Adipose tissue (tissue), 3 donors: Measurements from ENCODE around the gene HES2. TPM values are rescaled to one million over a fixed set of nuclear protein-coding genes. Genes with fewer than 3 reads are reported as not detected.
"Not testable (repeated sequence)": the region's sequence is repeated elsewhere in the genome, so short reads cannot be mapped to it uniquely, and the experiment has no call there.

Experiments
- H3K27ac ChIP-seq: one replicate; pipeline ENCODE4 v1.5.1; 2013; ENCODE audit warnings: low read depth, low read length
- whole genome bisulfite sequencing, 3 donors: extraction: QIAGEN DNeasy Blood & Tissue Kit; methylation state at CpG; one replicate each; pipeline ENCODE4 v1.1.7; 2013; 5-methylcytosine and 5-hydroxymethylcytosine counted together
- polyA plus RNA-seq, 3 donors: library from polyadenylated mRNA; stranded (reverse); fragments of 200-250 nt; gene quantifications; one replicate each; pipeline ENCODE4 v1.2.3, GENCODE V29; 2013
- donor health status: healthy with polysubstance abuse.
- donor health status: Bipolar disorder and iron deficiency.
- donor health status: healthy.

The HES2 gene
- polyA plus RNA-seq, 3 donors, result 0.01 to 0.18 TPM; not detected in 1

DNA sequence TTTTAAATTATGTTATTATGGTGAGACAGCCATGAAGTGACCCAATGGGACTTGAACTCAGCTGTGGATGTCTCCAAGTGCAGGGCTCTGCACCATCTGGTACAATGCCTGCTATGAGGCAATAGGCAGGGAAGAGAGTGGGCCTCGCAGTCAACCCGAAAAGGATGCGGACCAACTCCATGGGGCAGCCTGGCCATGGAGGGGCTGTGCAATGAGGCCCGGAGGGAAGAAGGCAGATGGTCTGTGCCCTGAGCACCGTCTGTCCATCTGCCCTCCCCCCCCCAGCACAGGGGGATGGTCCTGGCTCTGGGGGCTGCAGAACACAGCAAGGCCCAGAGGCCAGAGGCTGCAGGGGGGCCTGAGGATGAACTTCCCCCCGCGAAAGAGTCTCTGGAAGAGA is 21.9 kb upstream of the HES2 start:
- WGBS, 3 donors, result 75 to 77% (median 76%) methylated on average over 7 of the region's 7 CpGs
- H3K27ac ChIP-seq, result no peak overlapping the region

DNA sequence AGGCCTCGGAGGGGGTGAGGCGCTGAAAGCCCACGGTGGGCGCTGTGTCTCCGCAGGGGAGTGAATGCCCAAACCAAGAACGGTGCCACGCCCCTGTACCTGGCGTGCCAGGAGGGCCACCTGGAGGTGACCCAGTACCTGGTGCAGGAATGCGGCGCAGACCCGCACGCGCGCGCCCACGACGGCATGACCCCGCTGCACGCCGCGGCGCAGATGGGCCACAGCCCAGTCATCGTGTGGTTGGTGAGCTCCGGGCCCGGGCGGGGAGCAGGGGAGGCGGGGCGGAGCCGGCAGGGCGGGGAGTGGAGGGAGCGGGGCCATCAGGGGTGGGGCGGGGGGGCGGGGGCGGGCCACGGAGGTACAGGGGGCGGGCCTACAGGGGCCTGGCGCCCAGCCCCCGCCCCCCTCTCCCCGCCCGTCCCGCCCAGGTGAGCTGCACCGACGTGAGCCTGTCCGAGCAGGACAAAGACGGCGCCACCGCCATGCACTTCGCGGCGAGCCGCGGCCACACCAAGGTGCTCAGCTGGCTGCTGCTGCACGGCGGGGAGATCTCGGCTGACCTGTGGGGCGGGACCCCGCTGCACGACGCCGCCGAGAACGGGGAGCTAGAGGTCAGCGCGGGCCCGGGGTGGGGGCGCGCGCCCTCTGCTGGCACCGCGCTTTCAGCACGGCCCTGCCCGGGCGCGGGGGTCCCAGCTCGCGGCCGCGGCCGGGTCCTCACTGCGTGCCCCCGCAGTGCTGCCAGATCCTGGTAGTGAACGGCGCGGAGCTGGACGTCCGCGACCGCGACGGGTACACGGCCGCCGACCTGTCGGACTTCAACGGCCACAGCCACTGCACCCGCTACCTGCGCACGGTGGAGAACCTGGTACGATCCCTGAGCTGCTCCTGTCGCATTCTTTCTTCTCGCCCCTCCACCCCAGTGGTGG is 20.7 kb upstream of the HES2 start:
- H3K27ac ChIP-seq, result no peak overlapping the region
- whole genome bisulfite sequencing, 3 donors, result 7 to 9% (median 7%) methylated on average over 54 to 97 of the region's 101 CpGs

DNA sequence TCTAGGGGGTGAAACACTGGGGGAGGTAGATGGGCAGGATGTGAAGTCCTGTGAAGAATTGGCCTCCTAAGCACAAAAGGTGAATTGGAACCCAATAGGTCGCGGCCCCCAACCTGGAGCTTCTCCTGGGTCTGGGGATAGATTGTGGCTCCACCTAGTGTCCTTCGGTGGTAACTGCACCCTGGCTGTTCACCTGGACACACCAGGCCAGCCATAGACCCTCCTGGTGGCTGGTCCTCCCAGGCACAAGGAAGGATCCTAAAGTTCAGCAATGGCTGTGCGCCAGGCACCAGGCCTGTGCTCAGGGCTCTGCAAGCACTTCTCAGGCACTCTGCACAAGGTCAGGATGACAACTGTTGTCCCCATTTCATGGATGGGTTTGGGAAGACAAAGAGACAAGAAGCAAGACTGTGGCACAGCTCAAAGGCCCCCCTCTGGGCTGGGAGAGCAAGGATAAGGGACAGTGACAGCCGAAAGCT is 18.4 kb upstream of the HES2 start:
- WGBS, 3 donors, result 5 to 10% (median 10%) methylated on average over 5 of the region's 5 CpGs

DNA sequence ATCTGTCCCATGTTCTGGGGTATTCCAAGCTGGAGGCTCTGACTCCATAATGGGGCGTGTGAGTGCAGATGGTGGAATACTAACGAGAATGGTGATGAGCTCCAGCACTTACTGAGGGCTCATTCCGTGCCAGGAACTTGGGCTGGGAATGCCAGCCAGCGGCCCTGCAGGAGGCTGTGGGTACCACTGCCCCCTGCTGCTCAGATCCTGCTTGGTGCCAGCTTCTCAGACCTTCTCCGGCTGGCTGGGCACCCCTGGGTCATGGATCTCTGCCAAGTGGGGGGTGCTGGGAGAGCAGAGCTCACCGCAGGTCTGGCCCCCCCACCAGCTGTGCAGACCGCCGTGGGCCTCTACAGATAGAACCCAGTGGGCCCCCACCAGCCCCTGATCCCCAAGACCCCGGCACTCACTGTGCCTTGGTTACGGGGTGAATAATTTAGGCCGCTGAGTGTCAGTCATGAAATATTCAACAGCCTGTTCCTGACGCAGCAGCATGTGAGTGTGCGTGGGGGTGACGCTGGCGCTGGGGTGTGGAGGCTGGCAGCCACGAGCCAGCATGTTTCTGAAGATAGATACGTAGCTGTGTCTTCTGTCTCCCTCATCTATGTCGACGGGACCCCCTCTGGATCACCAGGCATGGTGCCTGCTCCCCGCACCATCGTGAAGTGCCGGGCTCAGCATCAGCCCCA is 17.4 kb upstream of the HES2 start:
- not testable (repeated sequence) for H3K27ac ChIP-seq
- 52 to 56% (median 52%) methylated on average over 22 of the region's 22 CpGs for WGBS, 3 donors

More for the DNA sequence above, 18.4 kb upstream of the HES2 start:
- no peak overlapping the region for H3K27ac ChIP-seq

DNA sequence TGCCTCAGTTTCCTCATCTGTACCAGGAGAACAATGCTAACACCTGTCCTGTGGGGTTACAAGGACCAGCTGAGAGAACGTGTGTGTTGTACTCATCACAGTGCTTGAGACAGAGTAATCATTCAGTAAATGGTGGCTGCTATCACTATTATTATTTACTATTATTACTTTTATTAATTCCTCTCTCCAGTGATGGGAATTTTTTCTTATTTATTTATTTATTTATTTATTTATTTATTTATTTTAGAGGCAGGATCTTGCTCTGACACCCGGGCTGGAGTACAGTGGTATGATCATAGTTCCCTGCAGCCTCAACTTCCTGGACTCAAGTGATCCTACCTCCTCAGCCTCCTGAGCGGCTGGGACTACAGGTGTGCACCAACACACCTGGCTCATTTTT is 16.6 kb upstream of the HES2 start:
- H3K27ac ChIP-seq, result not testable (repeated sequence)
- 75 to 83% (median 82%) methylated on average over 3 of the region's 3 CpGs for WGBS, 3 donors

DNA sequence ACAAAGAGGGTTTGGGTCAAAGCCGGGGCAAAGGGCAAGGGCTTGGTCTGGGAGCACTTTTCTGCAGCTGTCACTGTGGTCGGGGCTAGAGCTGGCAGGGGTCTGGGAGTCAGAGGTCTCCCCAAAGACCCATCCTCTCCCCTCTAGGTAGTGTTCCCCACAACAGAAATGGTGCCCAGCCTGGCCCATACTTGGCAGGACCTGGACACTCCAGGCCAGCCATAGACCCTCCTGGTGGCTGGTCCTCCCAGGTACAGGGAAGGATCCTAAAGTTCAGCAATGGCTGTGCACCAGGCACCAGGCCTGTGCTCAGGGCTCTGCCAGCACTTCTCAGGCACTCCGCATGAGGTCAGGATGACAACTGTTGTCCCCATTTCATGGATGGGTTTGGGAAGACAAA is 15.8 kb upstream of the HES2 start:
- WGBS, 3 donors, result 66 to 84% (median 79%) methylated on average over 3 of the region's 3 CpGs

DNA sequence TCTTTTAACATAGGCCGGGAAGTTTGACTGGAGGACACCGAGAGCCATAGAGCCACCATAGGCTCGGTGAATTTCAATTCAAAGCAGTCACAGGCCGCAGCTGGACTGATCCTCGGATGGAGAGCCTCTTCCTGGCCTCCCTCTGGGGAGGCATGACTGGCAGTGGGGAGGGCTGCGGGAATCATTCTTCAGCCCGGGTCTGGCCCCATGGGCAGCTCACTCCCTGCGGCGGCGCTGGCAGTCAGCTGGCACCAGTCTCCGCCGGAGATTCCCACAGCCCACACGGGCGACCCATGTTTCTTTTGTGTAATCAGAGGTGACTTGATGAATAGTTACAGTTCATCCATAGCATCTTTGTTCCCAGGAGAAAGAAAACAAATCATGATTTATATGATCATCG is 15.4 kb upstream of the HES2 start:
- H3K27ac ChIP-seq, result no peak overlapping the region
- 78 to 87% (median 81%) methylated on average over 15 of the region's 15 CpGs for WGBS, 3 donors

More for the DNA sequence above, 15.8 kb upstream of the HES2 start:
- H3K27ac ChIP-seq, result no peak overlapping the region

DNA sequence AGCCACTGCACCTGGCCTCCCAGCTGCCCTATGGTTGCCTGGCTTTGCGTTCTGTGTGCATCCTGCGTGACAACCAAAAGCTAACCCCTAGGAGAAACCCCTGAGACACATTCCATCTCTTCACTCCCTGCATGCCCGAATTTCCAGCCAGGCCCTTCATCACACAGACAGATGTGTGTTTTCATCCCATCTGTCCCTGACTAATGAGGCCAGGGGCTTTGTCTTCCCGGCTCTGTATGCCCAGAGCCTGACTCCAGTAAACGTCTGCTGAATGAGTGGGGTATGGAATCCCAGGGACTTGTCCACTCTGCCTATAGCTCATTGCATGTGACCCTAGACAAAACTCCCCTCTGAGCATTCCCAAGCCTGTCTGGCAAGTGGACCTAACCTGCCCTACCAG is 14.5 kb upstream of the HES2 start:
- no peak overlapping the region for H3K27ac ChIP-seq
- WGBS, 3 donors, result 76 to 87% (median 83%) methylated on average over 5 of the region's 5 CpGs

DNA sequence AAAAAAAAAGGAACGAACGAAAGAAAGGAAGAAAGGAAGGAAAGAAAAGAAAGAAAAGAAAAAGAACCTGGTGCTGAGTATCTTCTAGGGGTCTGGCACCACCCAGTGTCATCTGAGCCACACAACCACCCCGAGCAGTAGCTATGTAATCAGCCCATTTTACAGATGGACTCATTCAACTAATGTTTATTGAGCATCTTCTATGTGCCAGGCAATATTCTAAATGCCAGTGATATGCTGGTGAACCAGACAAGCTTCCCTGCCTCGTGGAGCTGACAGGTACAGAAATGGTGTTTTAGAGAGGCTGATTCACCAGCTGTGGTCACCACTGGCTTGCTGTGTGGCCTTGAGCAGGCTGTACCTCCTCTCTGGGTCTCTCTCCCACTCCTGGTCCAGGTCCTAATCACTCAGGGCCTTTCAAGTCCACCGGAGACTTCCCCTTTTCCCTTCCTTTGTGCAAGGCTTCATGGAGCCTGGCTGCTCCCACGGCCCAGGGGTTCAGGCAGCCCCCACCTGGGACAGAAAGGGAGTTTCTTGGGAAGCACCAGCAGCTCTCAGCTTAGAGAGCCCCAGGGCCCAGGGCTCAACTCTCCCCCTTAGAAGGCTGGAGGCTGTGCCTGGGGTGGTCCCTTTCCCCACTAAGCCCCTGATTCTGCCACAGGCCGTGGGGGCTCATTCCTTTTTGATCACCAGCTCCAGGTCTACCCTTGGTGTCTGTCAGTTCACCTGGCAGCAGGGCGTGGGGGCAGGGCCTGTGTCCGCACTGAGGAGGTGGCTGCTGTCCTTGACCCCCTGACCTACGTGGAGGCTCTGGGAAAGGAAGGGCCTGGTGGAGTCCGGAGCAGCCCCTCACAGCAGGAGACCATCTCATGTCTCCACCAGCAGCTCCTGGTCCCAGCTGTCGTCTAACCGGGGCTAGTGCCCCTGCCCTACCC is 12.2 kb upstream of the HES2 start:
- WGBS, 3 donors, result 68 to 75% (median 74%) methylated on average over 11 to 12 of the region's 13 CpGs
- not testable (repeated sequence) for H3K27ac ChIP-seq

DNA sequence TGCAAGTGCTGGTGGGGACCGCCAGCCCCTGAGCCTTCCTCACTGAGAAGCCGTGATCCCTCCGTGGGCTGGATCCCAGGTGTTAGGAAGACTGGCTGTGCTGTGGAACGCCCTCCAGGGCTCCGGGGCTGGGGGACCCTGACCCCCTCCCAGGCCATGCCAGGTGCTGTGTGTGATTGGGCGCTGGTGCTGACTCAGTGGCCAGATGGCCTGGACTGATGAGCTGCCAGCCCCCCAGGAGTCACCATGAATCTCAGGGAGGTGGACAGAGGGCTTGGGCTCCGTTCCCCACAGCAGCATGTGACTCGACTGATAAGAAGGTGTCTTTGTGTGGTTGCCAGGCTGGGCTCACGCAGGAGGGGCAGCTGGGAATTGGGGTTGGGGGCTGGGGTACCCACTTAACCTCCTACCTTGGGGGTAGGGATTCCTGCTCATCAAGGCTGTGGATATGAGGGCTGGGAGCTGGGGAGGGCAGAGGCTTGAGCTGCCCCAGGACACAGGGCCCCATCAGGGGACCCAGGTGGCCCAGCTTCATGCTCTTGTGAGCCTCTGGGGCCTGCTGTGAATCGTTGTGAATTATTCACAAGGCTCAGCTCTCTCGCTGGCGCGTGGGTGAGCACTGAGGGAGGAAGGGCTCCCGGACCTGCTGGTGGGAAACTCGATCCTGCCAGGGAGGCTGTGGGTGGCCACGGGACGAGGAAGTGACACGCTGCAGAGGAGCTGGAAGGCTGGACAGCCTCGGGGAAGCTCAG is 10.1 kb upstream of the HES2 start:
- H3K27ac ChIP-seq, result not testable (repeated sequence)

DNA sequence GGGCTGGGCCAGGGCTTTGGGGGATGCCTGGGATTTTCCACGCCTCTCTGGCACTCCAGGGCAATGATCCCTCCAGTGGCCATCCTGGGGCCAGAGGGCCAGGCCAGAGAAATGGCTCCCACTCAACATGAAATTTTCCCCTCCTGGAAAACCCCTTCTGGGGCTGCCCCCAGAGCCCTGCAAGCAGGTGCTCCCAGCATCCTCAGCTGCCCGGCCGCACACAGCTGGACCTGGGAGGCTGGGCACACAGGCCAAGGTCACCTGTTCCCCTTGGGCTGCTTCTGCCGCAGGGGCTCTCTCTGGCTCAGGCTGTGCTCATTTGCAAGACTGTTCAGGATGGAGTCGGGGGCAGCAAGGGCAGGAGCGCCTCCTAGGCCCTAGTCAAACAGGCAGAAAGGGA is 8.7 kb upstream of the HES2 start:
- WGBS, 3 donors, result 59 to 81% (median 70%) methylated on average over 3 to 6 of the region's 6 CpGs
- H3K27ac ChIP-seq, result not testable (repeated sequence)

More for the DNA sequence above, 10.1 kb upstream of the HES2 start:
- WGBS, 3 donors, result 37 to 39% (median 37%) methylated on average over 19 of the region's 19 CpGs

DNA sequence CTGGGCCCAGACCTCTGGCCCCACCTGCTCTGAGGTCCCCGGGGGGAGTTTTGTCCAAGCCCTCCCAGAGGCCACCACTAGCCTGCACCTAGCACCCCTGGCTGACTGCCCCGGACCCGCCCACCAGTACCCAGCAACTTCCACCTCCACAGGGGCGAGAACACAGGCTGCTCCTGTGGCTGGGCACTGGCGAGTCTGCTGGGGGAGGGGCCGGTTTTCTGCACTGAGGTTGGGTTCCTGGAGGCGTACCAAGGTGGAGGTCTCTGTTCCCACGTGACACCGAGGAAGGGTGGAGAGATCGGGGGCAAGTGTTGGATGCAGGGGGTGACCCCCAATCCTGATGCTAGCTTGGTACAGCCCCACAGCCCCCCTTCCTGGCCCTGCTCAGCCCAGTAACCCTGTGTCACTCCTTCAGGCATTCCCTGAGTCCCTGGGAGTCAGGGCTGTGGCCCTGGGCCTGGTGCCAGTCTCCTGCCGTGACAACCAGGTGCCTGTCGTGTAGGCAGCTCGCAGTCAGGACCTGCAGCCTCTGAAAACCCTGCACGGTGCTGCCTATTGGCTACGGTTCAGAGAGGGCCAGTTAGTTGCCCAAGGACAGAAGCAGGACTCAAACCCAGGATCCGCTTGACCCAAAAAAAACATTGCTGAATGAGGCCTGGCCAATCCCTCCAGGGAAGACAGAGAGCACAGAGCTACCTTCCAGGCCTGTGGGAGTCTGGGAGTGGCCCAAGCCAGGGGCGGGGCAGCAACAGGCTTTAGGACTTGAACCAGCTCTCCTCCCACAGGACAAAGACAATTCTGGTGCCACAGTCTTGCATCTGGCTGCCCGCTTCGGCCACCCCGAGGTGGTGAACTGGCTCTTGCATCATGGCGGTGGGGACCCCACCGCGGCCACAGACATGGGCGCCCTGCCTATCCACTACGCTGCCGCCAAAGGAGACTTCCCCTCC is 8.0 kb upstream of the HES2 start:
- no peak overlapping the region for H3K27ac ChIP-seq
- 63 to 85% (median 77%) methylated on average over 26 of the region's 26 CpGs for WGBS, 3 donors

DNA sequence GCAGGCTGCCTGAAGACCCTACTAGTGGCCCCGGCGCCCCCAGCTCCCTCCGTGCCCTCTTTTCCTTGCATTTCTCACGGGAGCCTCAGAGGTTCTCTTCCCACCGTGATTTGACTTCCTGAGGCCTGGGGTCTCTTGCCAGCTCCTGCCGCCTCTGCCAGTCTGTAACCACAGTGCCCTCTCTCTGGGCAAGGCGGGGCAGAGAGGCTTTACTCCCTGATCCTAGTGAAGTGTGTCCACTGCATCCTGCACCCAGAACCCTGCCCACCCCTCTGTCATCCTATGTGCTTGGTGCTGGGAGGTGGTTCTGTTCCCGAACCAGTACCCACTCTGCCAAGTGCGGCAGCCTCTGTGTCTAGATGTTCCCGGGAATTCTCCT is 7.2 kb upstream of the HES2 start:
- H3K27ac ChIP-seq, result no peak overlapping the region
- 75 to 94% (median 84%) methylated on average over 9 to 10 of the region's 10 CpGs for WGBS, 3 donors

DNA sequence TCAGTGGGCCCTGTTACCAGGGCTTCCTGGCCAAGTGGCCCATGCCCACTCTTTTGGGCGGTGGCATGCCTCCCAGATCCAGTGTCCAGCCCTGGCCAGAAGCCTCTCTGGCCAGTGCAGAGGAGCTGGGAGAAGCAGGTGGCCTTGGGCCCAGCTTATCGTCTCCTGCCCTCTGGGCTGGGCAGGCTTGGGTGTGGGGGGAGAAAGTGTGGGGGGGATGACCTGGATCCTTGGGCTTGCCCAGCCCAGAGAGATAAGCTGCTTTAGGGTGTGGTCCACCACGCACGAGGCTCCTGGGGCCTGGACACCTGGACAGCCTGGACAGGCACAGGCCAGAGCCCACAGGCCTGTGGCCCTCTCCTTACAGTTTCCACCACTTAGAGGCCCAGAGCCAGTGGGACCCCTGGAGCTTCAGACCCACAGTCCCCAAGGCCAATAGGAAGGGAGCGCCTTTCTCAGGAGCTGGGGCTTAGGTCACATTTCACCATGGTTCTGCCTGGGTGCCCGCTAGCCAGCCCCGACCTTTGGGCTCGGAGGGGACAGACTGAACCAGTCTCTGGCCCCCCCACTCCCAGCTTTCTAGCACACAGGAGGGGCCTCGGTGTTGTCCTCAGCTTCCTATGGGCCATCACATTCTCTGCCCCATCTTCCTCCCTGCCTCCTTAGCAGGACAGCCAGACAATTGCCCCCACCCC is 6.7 kb upstream of the HES2 start:
- H3K27ac ChIP-seq, result no peak overlapping the region
- WGBS, 3 donors, result 71 to 86% (median 82%) methylated on average over 9 of the region's 9 CpGs

DNA sequence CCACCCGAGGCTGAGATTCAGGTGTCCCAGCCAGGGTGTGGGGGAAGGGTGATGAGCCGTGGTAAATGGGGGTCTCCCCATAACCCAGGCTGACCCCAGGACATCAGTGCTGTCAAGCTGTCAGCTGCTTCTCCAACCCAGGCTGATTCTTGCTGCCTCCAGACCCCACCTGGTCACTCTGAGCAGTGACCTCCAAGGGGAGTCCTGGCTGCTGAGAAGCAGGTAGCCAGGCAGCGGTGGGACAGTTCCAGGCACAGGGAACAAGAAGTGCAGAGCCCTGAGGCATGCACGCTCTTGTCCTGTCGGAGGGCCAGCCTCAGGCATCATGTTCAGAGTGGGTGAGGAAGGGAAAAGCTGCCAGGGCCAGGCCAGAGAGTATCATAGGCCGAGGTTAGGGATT is 5.9 kb upstream of the HES2 start:
- WGBS, 3 donors, result 72 to 78% (median 74%) methylated on average over 6 of the region's 6 CpGs
- no peak overlapping the region for H3K27ac ChIP-seq
